IMR-90 (cell line): ENCODE measurements around the gene NEGR1.

Experiments used
- BHLHE40 ChIP-seq: fragments of 150-350 bp; IDR thresholded peaks from 2 replicates; pipeline ENCODE4 v1.6.1; 2016; ENCODE audit warnings: mild to moderate bottlenecking, low read depth, low read length
- CEBPB ChIP-seq: IDR thresholded peaks from 2 replicates; pipeline ENCODE4 v1.6.1; 2012; ENCODE audit warnings: low read depth, low read length, improper control_type of control experiment
- CHD1 ChIP-seq: IDR thresholded peaks from 2 replicates; pipeline ENCODE4 v1.6.1; 2012; ENCODE audit warnings: low read depth, low read length, improper control_type of control experiment
- CTCF ChIP-seq: conservative IDR thresholded peaks from 2 replicates; pipeline ENCODE4 v1.5.1; 2012; ENCODE audit warnings: mild to moderate bottlenecking, low read depth, low read length, improper control_type of control experiment
- FOS ChIP-seq: fragments of 150-350 bp; IDR thresholded peaks from 2 replicates; pipeline ENCODE4 v1.6.1; 2016; ENCODE audit warnings: low read depth, low read length
- MAFK ChIP-seq: IDR thresholded peaks from 2 replicates; pipeline ENCODE4 v1.6.1; 2012; ENCODE audit warnings: low read depth, low read length, improper control_type of control experiment
- MXI1 ChIP-seq: IDR thresholded peaks from 2 replicates; pipeline ENCODE4 v1.6.1; 2012; ENCODE audit warnings: low read depth, mild to moderate bottlenecking, low read length, moderate library complexity, borderline replicate concordance
- NFE2L2 ChIP-seq: fragments of 150-350 bp; IDR thresholded peaks from 2 replicates; pipeline ENCODE4 v1.6.1; 2016; ENCODE audit warnings: low read depth, mild to moderate bottlenecking, low read length
- POLR2A ChIP-seq: IDR thresholded peaks from 2 replicates; pipeline ENCODE4 v1.6.1; 2012; ENCODE audit warnings: mild to moderate bottlenecking, low read depth, low read length
- RCOR1 ChIP-seq: IDR thresholded peaks from 2 replicates; pipeline ENCODE4 v1.6.1; 2012; ENCODE audit warnings: mild to moderate bottlenecking, low read length, improper control_type of control experiment; ENCODE audit not compliant: insufficient replicate concordance
- RFX5 ChIP-seq: IDR thresholded peaks from 2 replicates; pipeline ENCODE4 v1.8.0; 2012; ENCODE audit warnings: low read depth, mild to moderate bottlenecking, low read length, moderate library complexity
- SMC3 ChIP-seq: fragments of 150-350 bp; IDR thresholded peaks from 2 replicates; pipeline ENCODE4 v1.6.1; 2016; ENCODE audit warnings: low read depth, mild to moderate bottlenecking, antibody characterized with exemption, low read length, moderate library complexity
- USF2 ChIP-seq: fragments of 150-350 bp; IDR thresholded peaks from 2 replicates; pipeline ENCODE4 v1.6.1; 2017; ENCODE audit warnings: mild to moderate bottlenecking, antibody characterized with exemption, low read length, low read depth

GRCh38 chr1:71869326-71869725 is 413.0 kb downstream of the NEGR1 start:
- TF ChIP-seq CTCF, result no peak
- no peak for TF ChIP-seq MXI1
- no peak for TF ChIP-seq POLR2A
- no peak for TF ChIP-seq USF2
- TF ChIP-seq RFX5, result no peak
- no peak for TF ChIP-seq RCOR1
- TF ChIP-seq NFE2L2, result no peak
- no peak for TF ChIP-seq CHD1
- TF ChIP-seq SMC3, result no peak
- no peak for TF ChIP-seq BHLHE40
- TF ChIP-seq CEBPB, result no peak
- no peak for TF ChIP-seq FOS
- TF ChIP-seq MAFK, result no peak
